IPS DF 19.7 (cell line): Measurements from ENCODE around the gene ISM2.

ENCODE experiments used
- DNase-seq: peaks from one replicate; pipeline ENCODE4 v3.0.0-alpha.2; 2013; ENCODE audit warnings: low read depth, low spot score

The ISM2 gene

DNA sequence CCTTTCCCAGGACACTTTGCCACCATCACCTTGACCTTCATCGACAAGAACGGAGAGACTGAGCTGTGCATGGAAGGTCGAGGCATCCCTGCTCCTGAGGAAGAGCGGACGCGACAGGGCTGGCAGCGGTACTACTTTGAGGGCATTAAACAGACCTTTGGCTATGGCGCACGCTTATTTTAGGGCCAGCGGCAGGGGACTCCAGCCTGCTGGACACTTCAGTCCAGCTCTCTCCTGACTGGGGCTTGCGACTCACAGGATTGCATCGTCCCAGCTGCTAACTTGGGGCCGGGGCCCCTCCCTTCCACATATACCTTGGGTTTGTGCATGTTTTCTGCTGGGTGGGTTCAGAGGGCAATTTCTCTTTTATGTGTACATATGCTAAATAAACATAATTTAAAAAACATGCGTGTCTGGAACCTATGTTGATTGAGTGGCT lies 29.5 kb downstream of the ISM2 start:
- no peak for DNase-seq

DNA sequence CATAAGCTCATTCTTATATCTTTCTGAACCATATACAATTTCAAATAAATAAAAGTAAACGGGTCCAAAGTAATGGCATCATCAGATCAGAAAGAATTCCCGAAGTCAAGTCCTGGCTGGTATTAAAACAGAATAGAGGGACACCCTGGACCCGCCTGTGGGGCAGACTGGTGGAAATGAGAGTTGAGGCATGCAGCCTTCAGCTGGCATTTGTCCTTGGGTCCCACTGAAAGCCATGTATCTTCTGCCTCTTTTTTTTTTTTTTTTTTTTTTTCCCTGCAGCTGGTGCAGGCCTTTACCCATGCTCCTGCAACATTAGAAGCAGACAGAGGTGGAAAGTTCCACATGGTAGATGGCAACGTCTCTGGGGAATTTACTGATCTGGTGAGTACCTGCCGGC lies 30.8 kb downstream of the ISM2 start:
- DNase-seq: no peak

DNA sequence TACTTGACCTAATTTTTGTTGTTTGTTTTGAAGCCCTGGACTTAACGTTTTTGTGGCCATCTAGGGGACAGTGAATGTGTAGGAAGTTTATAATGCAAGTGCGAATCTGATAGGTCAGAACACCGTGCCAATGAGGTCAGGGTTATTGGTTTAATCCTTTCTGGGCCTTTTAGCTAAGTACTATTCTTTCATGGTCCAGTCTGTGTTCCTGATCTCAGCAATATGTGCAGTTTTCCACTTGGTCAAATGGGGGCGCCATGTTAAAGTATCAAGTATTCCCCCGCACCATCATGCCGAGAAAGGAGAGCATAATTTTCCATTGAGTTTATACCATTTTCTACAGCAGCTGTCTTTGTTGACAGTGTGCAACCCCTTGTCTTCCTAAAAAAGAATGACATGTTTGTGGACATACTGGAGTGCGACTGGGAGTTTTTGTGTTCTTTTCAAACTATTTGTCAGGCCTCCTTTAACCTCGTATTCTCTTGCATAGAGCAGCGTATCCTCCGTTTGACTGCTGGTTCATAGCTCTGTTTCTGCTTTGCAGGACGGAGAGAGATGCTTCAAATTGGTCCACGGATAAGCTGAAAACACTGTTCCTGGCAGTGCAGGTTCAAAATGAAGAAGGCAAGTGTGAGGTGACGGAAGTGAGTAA lies 39.4 kb downstream of the ISM2 start:
- peak; percentile 28 for DNase-seq

DNA sequence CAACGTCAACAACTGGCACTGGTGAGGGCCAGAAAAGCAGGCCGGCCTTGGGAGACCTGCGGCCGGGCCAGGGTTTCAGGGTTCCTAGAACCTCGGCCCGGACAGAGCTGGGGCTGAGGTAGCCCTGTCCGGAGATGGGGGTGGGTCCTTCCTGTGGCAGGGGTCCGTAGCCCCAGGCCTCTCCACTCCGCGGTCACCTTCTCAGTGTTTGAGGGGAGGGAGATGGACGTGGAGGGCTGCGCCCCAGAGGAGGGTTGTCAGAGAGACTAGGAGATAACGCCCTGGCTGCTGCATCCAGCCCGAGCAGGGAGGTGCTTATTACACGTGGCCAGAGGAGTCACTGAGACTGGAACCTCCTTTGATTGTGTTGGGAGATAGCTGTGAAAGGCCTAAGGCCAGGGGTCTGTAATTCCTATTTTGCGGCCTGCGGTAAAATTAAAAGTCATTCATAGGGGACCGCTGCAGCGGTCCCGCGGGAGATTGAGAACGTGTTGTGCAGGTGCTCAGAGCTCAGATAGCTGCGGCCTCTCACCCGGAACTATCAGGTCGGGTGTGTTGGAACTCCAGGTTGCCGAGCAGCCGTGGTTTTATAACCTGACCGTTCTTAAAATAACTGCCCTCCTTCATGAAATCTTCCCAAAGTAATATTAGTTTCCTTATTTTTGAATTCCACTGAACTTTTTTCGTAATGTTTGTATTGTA lies 40.2 kb downstream of the ISM2 start:
- no peak for DNase-seq

DNA sequence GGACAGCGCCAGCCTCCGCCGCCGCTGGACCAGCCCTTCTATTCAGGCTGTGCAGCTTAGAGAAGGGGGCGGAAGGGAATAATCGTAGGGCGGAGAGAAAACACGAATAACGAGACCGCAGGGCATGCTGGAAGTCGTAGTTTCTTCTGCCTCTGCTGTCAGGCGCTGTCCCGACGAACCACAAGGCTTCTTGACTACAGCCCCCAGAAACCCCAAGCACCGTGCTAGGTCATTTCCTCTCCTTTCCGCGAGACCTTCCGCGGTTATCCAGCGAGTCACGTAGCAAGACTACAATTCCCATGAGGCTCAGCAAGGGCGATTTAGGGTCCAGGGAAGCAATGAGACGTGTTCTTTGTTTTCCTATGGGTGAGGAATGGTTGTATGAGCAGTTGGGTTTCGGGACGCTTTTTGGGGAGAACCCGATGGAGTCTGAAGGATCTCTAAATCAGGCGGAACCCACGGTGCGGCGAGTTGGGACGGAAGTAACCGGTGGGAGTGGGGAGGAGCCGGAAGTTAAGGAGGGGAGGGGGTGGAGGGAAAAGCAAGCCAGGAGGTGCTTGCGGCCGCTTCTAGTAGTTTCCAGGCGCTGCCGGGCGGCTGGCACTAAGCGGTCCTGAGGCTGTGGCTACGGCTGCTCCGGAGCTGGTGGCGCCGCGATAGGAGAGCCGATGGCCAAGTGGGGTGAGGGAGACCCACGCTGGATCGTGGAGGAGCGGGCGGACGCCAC lies 40.9 kb downstream of the ISM2 start, which contains the start of the genes AHSA1 and VIPAS39:
Gene AHSA1 (plus strand): TSS at position 572 of the 727 bp plus-strand sequence. CDS start 97 bp downstream, at position 669.
Gene VIPAS39 (minus strand): TSS at position 80 of the 727 bp plus-strand sequence. CDS start 3,499 bp downstream, outside the sequence.
- peak; percentile 99 for DNase-seq

DNA sequence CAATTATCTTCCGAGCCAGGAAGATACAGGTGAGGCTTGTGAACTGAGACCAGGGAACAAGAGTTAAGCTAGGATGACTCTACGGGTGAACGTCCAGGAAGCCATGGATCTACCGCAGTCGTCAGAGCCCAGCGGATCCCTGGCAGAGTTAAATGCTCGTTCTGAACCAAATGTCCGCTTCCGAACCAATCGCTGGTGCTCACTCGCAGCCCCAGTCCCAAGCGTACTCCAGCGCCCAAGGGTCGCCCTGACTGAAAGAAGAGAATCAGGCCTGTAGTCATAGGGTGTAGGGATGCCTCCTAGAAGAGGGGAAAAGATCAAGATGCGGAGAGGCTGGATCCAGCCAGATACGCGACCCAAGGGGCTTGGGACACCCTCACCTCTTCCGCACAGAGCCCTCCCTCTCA lies 41.5 kb downstream of the ISM2 start:
- DNase-seq: no peak

DNA sequence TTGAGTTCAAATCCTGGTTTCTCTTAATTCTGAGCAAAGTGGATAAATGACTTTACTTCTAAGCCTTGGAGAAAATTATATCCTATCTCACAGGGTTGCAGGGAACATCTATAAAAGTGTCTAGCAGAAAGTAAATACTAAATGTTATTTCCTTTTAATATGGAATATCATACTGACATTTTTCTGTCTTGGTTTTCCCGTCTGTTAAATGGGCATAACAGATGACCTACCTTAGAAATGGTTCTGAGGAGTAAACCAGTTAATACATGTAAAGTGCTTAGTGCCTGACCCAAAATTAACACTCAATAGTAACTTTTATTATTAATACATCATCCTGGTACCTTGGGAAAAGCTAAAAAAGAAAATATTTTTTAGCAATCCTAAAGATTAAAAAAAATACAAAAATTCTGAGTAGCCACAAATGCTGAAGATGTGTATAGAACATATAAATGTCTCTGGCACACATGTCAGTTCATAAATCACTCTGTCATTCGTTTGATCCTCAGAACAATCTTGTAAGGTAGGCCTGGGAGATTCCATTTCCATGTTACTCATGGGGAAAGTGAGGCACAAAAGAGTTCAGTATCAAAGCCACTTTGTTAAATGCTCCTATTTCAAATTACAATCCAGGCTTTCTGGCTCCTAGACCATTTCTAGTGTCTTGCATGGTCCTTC lies 42.5 kb downstream of the ISM2 start:
- no peak for DNase-seq

DNA sequence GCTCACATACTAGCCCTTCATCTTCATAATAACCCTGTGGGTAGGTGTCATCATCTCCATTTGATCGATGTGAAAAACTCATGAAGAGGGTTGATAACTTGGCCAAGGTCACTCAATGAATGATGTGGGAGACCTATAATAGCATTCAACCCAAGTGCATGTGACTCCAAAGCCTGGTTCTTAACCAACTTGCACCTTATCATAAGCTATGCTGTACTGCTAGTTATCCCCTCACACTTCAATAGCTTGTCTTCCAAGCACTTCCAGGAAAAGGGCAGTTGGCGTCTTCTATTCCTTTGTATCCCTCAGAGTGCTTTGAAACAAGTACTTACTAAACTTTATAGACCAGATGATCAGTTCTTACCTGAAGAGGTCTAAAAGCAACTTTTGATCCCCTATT lies 56.4 kb downstream of the ISM2 start:
- DNase-seq: no peak

DNA sequence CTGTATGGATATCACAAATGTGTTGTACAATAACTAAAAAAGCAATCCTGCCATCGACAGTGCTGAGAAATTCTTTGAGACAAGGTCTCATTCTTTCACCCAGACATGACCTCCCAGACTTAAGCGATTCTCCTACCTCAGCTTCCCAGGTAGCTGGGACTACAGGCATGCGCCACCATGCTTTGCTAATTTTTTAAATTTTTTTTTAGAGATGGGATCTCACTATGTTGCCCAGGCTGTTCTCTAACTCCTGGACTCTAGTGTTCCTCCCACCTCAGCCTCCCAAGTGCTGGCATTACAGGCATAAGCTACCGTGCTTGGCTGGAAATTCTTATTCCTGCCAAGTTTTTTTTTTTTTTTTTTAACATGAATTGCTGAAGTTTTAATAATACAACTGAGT lies 58.8 kb downstream of the ISM2 start:
- DNase-seq: no peak

DNA sequence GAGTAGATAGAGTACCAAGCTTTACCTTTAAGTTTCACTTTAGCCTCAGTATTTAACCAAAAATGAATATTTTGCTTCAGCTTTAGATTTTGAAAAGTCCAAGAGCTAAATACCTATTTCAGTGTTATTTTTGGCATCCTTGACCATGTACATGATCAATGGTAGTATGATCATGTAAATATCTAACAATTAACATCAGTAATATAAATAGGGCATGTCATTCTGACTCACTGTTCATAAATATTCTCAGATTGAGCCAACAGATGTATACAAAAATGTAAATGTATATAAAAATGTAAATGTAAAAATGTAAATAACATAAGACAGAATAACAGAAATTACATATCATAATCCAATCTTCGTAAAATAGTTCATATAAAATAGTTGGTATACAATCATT lies 60.0 kb downstream of the ISM2 start:
- no peak for DNase-seq

DNA sequence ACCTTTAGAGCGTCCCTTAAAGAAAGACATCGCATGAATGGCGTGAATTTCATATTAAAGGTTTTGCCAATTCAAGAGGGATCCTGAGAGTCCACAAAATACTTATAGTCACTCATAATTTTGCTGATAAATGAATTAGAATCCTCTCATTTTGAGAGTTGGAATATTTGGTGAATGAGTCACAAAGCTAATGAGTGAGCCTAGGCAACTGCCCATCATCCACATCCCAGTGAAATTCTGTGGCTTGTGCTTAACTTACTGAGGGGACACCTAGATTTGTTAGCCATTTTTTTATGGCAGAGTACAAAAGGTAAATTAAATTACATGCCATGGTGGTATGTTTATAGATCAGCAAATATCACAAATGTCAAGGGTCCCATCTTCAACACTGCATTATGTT lies 62.6 kb downstream of the ISM2 start:
- DNase-seq: no peak

DNA sequence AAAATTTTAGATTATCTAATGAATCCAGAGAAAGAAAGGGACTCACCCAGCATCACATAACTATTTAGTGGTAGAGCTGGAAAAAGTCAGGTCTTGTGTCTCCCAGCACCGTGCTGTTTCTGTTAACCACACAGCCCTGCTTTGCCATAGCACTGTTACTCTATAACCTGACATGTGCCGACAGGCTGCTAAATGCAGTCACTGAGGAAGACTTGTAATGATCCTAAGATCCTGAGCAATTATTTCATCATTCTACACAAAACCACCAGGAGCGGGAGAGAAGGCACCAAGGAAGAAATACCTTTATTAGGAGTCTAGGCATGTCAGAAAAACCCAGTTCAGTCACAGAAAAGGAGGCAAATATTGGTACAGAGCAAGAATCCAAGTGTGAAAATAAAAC lies 72.2 kb downstream of the ISM2 start:
- DNase-seq: no peak

DNA sequence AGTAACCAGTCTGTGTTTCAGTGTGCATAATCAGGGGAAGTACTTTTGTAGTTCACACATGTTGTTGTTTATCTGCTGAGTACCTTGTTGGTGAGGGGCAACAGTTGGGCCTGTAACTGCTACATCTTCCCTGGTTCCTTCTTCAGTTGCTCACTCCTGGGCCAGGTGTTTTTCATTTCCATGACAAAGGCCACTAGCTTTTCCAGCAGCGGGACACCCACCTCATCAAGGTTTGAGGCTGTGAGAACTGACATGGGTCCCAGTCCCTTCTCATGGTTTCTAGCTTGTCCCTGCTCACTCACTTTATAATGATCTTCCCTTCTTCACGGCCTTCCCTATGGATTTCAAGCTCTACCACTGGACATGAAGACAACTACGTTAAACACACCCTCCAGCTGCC lies 73.8 kb downstream of the ISM2 start:
- DNase-seq: no peak
